Bone marrow (tissue), 2 donors: Measurements from ENCODE around the gene METTL4.

Source experiments
- DNase-seq, 2 donors: peaks; one replicate each; lab custom pipeline; 2025; lab: John Stamatoyannopoulos, UW

The METTL4 gene

GRCh38 chr18:2518473-2518872 is 52.8 kb downstream of the METTL4 start:
- DNase-seq: no peak

DNA sequence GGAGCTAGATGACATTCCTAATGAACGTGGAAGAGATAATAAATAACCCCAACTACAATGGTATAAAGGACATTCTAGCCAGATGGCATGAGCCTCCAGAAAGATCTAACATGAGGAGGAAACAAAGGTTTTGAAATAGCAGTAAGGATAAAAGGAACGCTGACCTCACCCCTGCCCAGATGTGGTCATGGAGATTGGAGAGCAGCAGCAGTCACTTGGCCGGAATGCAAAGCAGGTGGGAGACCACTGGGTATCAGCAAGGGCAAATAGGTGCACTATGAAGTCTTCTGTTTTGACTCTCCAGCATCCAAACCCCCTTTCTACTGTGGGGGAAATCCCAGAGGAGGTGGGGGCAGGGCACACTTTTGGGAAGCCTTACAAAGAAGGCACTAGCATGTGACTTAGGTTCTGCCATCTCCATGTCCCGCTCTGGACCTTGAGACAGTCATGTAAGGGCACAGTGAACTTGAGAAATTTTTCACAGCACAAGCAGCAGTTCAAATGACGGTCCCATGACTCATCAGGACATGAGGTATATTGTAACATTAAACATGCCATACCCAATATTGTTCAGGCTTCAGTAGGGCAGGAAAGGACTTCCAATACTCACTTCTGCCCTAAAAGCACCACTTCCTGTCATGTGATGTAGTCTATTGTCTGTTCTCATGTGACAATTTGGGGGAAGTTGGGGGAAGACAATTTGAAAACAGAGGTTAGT is 55.2 kb downstream of the METTL4 start:
- DNase-seq: peak in 1 of 2 donors; percentile 53

DNA sequence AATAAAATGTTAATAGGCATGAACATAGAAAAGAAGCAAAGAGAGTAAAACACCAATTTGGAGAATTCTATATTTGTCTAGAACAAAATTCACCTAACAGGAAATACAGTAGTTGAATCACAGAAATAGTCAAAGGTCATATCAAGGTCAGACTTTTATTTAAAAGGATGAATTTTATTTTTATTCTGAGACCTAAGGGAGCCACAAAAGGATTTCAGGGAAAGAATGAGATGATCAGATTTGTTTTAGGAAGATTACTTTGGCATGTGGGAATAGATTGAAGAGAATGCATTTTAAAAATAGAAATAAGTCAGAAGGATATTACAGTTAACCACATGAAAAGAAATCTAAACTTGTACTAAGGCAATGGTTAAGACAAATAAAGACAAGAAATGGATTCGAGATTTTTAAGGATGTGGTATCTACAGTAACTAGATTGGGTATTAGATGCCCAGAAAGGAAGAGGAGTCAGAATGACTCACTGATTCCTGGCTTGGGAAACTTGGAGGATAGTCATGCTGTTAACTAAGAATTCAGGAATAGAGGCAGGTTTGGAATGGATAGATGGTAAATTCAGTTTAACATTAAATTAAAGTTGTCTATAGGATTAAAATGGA is 56.0 kb downstream of the METTL4 start:
- DNase-seq: no peak

DNA sequence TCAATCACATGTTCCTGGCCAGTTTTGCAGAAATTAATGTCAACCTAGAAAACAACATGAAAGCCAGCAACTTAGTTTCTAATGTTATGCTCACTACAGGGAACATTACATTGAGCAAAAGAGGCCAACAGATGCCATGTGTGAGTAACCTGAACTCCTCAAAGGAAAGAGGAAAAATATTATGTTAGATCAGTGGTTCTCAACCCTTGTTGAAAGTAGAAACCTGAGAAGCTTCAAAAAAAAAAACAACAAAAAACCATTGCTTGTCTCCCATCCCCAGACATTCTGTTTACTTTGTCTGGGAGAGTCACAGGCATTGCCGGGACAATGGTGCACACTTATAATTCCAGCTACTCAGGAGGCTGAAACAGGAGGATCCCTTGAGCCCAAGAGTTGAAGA is 57.7 kb downstream of the METTL4 start:
- DNase-seq: no peak

GRCh38 chr18:2512059-2512458 is 59.2 kb downstream of the METTL4 start:
- DNase-seq: no peak

GRCh38 chr18:2511451-2511850 is 59.9 kb downstream of the METTL4 start:
- no peak for DNase-seq

- no peak for DNase-seq
Measured at GRCh38 chr18:2510416-2510815, 60.9 kb downstream of the METTL4 start.

DNA sequence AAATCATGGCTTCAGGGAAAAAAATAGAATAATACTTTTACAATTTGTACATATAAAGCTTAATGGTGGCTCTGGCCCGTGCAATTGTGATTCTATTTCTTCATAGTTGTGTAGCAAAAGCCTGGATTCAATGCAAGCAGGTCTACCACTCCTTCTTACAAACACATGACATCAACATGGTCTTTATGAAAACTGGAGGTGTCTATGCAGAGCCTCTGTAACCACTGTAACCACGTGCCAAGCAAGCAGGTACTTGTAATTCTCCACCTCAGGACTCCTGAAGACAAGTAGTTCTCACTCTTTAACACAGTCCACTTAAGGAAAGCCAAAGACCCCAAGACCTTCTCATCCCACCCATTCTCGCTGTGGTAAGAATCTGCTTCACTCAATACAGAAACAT is 62.6 kb downstream of the METTL4 start:
- DNase-seq: no peak

GRCh38 chr18:2508155-2508554 is 63.1 kb downstream of the METTL4 start:
- no peak for DNase-seq

DNA sequence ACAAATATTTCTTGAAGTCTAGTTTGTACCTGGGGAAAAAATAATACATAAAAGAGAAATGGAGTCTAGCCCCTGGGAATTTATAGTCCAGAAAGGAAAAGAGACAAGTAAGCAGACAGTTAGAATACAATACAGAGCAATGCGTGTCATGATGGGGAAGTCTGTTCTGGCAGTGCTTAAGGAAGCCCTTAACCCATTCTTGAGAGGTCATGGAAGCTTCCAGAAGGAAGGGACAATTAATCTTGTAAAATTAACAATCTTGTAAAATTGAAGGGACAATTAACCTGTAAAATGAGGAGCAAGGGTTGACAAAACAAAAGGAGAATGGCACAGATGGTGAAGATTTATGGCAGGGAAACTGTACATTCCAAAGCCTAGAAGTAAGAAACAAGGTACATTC is 66.7 kb downstream of the METTL4 start:
- DNase-seq: no peak

- DNase-seq: no peak
Measured at GRCh38 chr18:2502880-2503279, 68.4 kb downstream of the METTL4 start.

GRCh38 chr18:2502394-2502793 is 68.9 kb downstream of the METTL4 start:
- no peak for DNase-seq

DNA sequence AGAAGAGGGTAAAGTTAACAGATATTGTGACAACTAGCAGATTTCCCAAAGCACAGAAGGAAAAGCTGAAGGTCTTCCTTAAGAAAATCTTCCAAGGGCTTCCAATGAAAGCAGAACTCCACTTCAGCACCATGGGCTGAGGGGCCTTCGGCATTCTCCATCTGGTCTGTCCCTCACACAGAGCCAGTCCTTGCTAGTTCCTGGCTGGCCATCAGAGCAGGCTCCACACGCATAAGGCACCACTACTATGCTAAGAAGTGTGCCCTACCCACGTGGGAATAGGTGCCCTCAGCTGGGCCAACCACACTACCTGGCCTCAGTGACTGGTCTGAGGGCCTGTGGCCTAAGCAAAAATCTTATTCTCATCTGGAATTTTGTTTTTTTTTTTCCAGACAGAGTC is 73.5 kb downstream of the METTL4 start:
- DNase-seq: no peak

DNA sequence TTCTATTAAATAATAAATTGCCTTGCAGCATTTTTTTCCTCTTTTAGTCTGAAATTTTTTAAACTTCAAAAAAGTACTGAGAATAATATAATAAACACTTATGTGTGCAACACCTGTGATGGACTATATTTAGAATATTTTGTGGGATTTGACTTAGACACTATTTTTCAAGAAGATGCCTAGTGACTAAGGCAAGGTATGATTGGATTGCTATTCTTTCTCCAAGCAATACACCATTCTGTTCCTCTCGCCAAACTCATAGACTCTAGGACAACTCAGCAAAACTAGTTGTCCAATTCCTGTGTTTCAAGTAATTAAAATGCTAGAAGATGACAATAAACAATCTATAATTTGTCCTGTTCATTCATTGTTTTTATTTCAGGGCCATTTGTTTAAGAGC is 75.9 kb downstream of the METTL4 start:
- no peak for DNase-seq

DNA sequence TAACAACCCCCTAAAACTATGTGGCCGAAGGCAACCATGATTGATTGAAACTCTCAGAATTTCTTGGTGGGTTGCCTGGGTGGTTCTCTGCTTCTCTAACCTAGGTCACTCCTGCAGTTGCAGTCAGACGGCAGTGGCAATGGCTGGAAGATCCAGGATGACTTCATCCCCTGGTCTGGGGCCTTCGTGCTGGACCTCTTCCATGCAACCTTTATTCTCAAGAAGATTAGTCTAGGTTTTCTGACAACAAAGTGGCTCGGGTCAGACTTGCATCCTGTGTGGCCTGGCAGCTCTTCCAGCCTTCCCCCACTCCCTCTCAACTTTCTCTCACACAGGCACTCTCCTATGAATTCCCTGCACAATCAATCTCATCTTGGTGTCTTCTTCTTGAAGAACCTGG is 76.4 kb downstream of the METTL4 start:
- no peak for DNase-seq
